GM19099 (cell line): ENCODE measurements around the gene LYPD4.
A peak's percentile ranks its signal among the peaks of the same experiment; 100 is the strongest.

Source experiments
- POLR2A ChIP-seq: IDR thresholded peaks from 3 replicates; pipeline ENCODE4 v1.6.1; 2011; ENCODE audit warnings: low read depth; ENCODE audit not compliant: insufficient read length; ENCODE audit errors: extremely low read depth

LYPD4 gene

DNA sequence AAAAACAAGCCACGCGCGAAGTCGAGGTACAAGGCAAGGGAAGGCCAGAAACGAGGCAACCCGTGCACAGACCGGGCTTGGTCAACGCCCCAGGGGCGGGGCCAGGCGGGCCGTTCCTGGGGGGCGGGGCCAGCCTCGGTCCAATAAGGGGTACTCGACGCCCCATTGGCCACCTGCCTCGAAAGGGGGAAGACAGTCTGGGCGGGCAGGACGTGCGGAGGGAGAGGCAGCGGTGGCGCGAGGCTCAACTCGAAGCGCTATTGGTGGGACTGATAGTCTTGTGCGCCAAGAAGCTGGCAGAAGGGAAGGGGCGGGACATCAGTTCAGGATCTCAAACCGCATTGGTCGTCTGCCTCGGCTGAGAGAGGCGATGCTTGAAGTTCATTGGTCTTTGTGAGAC lies at the start of gene LYPD4:
Gene LYPD4 (minus strand): TSS at position 83 of the 400 bp plus-strand sequence. CDS start 5,398 bp downstream, outside the sequence.
- no peak for TF ChIP-seq POLR2A

DNA sequence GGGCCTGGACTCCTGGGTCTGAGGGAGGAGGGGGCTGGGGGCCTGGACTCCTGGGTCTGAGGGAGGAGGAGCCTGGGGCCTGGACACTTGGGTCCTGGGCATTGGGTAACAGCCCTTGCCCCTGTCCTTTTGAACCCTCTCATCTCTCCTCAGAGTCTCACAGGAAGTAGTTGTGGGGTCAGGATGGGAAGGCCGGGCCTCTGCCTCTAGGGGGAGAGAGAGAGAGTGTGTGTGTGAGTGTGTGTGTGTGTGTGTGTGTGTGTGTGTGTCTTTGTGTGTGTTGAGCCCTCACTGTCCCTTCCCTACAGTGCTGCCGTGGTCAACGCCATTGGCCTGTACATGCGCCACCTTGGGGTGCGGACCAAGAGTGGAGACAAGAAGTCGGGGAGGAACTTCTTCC lies 49.4 kb upstream of the LYPD4 start:
- TF ChIP-seq POLR2A, result no peak

- TF ChIP-seq POLR2A, result no peak
Measured at GRCh38 chr19:41892173-41892902, 47.9 kb upstream of the LYPD4 start.

- TF ChIP-seq POLR2A, result no peak
Measured at GRCh38 chr19:41890936-41891335, 46.5 kb upstream of the LYPD4 start.

DNA sequence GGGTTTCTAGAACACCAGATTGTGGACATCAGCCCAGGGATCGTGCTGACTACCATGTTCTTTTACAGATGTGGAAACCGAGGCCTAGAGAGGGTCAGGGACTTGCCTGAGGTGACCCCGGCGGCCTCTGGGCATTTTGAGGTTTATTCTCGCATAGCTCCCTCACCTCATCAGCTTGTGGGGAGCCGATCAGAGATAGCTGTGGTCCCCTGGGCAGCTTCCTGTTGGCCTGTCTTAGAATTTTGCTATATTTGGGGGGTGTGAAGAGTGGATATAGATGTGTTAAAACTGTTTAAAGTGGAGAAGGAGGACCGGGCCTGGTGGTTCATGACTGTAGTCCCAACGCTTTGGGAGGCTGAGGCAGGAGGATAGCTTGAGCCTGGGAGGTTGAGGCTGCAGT lies 45.4 kb upstream of the LYPD4 start:
- TF ChIP-seq POLR2A, result no peak

DNA sequence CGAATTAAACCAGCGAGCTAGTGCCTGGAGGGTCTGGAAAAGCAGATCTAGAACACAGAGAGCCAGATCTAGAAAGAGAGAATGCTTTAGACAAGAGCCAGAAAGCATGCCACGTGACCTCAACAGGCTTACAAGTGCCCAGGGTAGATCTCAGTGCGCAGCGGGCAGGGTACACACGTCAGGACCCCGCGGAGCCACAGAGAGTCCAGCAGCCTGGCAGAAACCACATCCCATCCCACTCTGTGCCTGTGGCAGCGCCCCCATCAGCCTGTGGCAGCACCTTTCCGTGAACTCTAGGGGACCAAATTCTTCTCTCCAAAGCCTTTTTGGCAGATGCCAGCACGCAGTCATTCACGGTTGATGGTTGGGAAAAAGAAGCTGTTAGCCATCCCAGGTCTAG lies 44.4 kb upstream of the LYPD4 start:
- no peak for TF ChIP-seq POLR2A

DNA sequence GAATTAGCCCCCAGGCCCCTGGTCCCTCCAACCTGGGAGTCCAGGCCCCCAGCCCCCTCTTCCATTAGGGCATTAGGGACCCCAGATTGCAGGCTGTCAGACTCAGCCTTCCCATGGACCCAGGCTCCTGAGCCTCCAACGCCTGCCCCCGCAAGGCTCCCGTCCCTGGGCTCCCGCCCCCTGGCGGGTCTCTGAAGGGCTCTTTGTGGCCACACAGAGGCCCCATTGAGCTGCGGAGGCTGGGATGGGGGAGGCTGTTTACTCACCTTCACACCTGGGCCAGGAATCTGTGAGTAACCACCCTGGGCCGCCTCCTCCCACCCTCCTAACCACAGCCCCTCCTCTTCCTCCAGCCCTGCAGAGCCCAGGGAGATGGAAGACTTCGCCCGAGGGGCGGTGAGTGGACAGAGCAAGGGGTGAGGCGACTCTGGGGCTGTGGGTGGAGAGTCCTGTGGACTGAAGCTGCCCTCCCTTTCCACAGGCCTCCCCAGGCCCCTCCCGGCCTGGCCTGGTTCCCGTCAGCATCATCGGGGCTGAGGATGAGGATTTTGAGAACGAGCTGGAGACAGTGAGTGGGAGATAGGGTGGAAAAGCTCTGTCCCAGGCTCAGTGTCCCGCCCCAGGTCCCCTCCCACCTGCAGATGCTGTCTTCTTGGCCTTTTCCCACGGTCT lies 43.4 kb upstream of the LYPD4 start:
- no peak for TF ChIP-seq POLR2A

- TF ChIP-seq POLR2A, result peak; percentile 16
Measured at GRCh38 chr19:41886761-41887710, 42.6 kb upstream of the LYPD4 start.

DNA sequence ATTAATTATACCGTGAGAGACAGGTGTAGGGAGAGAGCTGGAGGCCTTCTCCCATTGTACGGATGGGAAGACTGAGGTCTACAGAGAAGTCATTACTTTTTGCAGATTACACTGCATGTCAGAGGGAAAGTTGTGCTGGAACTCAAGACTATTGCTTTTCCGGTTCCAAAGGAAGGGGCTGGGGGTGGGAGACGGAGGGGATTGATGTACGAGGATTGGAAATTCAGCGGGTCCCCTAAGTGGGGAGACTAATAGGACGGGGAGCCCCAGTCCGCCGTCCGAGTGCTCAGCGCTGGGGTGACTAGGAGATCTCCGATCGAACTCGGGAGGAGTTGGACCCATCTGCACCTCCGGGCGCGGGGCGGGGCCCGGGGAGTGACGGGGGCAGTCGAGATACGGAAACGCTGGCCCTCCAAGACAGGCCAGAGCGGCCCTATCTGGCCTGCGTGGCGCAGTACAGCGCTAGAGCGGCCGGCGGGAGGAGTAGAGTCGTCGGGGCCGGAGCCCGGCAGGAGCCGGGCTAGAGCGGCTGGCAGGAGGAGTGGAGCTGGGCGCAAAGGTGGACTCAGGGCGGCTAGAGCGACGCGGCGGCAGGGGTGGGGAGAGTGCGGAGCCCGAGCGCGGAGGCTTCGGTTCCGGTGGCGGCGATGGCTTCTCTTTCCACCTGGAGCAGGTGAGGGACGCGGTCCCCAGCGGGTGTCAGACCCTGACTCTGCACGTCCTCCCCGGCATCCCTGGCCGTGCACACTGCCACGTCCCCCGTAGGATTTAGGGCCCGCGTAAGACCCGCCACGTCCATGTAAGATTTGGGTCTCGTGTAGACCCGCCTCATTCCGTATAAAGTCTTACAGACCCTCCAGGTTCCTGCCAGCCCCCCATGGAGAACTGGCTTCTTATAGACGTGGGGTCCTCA lies 39.6 kb upstream of the LYPD4 start:
- peak; percentile 94 for TF ChIP-seq POLR2A

- no peak for TF ChIP-seq POLR2A
Measured at GRCh38 chr19:41883463-41883820, 39.0 kb upstream of the LYPD4 start.

DNA sequence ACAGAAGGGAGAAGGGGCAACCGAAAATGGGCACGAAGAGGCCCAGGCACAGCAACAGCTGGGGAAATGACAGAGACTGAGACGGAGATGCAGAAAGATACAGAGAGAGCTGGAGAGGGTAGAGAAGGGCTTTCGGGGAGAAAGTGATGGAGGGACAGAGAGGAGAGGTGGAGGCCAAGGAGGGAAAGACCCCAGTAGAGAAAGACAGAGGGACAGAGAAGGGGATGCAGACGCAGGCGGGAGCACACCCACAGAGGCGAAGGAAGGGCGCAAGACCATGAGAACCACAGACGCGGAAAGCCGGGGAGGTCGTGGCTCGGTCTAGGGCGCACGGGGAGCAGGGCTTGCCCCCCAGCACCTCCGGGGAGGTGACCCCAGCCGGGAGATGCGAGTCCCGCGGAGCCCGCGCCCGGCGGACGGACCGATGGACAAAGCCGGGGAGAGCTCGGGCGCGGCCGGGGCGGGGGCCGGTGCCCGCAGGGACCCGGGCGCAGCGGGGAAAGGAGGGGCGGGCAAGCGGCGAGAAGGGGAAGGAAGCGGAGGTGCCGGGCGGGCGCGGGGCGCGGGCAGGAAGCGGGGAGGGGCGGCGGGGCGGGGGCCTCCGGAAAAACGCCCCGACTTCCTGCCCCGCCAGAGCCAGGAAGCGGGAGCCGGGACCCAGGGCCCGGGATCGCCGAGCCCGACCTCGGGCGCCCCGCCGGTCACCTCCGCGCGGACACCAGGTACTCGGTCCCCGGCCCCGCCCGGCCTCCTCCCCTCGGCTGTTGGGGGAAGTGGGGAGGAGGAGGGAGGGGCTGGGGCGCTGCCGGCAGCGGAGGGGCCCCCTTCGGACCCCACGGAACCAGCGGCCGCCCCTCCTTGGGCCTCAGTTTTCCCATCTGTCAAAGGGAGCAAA lies 38.3 kb upstream of the LYPD4 start, which contains the start of gene ARHGEF1:
Gene ARHGEF1 (plus strand): TSS at position 617 of the 895 bp plus-strand sequence. CDS start 4,899 bp downstream, outside the sequence.
- TF ChIP-seq POLR2A, result peak; percentile 73

DNA sequence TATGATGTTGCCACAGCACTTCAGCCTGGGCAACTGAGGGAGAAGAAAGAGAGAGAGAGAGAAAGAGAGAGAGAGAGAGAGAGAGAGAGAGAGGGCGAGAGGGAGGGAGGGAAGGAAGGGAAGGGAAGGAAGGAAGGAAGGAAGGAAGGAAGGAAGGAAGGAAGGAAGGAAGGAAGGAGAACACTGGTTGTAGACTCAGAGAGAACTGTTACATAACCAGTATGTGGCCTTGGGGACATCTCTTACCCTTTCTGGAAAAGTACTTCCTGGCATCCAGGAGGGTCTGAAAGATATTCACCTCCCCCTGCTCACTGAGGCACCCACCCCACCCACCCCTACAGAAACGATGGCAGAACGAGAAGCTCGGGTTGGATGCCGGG lies 35.8 kb upstream of the LYPD4 start:
- no peak for TF ChIP-seq POLR2A

DNA sequence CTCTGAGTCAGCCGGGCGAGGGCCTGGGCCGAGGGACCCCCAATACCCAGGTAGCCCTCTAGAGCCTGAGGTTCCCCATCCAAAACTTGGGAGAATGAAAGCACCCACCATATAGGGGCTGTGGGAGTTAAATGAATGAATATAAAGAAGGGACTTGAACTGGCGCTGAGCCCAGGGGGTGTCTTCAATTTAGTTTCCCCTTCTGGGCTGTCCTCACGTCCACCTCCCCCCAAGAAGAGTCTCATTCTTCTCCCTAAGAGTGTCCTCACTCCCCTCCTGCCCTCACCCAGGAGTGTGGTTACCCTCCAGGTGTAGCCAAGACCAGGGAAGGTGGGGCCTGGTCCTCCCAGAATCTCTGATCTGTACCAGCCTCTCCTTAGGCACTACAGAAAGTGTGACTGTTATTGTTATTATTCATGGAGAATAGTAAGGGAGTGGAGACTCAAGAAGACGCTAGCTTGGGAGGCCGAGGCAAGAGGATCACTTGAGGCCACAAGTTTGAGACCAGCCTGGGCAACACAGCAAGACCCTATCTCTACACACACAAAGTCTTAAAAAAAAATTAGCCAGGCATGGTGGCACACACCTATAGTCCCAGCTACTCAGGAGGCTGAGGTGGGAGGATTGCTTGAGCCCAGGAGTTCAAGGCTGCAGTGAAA lies 35.3 kb upstream of the LYPD4 start:
- TF ChIP-seq POLR2A, result no peak
